ENCODE results near the gene SH3BP4. TPM values are rescaled to one million over a fixed set of nuclear protein-coding genes. Genes with fewer than 3 reads are reported as not detected.

SH3BP4 gene
- total and polyA plus RNA-seq, 4 donors, result 4.1 to 18.4 (median 12.2) TPM

DNA sequence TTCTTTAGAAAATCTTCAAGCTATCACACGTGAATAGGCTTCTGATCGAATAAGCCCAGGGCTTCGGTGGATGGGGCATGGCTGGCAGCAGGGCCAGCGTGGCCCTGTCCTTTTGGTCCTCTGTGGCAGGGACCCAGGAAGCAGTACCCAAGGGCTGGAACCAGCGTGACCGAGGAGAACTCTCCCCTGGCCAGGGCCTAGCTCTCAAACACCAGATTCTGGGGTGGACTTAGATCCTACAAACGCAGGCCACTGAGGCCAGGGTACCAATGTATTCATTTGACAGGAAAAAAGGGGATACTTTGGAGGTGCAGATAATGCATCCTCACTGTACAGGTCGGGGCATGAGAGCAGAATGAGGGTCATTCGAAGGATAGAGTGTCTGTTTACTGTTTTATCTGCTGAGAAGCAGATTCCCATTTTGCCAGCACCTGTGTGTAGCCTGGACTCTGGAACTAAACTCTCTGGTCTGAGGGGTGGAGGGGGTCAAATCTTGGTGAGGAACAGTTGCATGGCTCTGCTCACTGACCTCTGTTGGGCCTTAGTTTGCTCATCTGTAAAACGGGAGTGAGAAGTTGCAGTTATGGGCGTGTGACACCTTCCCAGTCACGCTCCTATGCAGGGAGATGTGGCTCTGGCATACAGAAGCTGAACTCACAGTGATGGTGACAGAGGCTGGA lies 51.4 kb downstream of the SH3BP4 start (continued):
- TF ChIP-seq YY1 (IDR thresholded peaks at IDR 0.05) (no peak), NR2F2 (IDR thresholded peaks at IDR 0.05) (no peak), RAD21 (IDR thresholded peaks at IDR 0.05) (no peak)

DNA sequence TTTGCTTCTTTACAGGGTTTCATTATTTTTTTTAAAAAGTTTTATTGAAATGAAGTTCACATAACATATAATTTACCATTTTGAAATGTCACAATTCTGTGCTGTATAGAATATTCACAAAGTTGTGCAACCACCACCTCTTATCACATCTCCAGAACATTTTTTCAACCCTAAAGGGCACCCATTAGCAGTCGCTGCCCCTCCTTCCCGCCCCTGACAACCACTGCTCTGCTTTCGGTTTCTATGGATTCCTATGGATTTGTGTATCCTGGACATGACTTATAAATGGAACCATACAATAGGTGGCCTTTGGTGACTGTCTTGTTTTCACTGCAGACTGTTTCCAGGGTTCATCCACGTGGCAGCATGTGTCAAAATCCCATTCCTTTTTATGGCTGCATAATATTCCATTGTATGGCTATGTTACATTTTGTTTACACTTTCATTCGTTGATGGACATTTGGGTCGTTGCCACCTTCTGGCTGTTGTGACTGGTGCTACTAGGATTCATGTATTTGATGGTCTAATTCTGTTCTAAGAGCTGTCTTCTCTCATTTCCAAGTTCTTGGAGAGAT lies 52.6 kb downstream of the SH3BP4 start:
- 79% methylated on average over 6 of the region's 6 CpGs for WGBS
- Histone ChIP-seq H3K4me1 (ENCODE audit: control insufficient read depth in 4 of 4, insufficient read depth in 4 of 4, low read length in 3 of 4) (peaks cover 46 to 86% (median 62%) of the 10 kb centered on the region in 4 donors), H3K4me3 (ENCODE audit: low read depth in 1 of 3, low read length in 3 of 3) (no peak overlapping the region), H3K27ac (ENCODE audit: low read depth in 1 of 2, low read length in 2 of 2) (no peak overlapping the region), H3K27me3 (ENCODE audit: control insufficient read depth in 4 of 4, insufficient read depth in 4 of 4, low read length in 3 of 4) (no peaks in the 10 kb centered on the region), H3K9me3 (ENCODE audit: control insufficient read depth in 4 of 4, low read length in 3 of 4) (no peaks in the 10 kb centered on the region), H3K9ac (ENCODE audit: low read depth in 1 of 2, low read length in 2 of 2) (no peak overlapping the region), H3K36me3 (ENCODE audit: control insufficient read depth in 4 of 4, insufficient read depth in 3 of 4, low read depth in 1 of 4, low read length in 3 of 4) (no peaks in the 10 kb centered on the region)
- DNase-seq (ENCODE audit: low spot score), result no peak
- TF ChIP-seq, protein P1, sequence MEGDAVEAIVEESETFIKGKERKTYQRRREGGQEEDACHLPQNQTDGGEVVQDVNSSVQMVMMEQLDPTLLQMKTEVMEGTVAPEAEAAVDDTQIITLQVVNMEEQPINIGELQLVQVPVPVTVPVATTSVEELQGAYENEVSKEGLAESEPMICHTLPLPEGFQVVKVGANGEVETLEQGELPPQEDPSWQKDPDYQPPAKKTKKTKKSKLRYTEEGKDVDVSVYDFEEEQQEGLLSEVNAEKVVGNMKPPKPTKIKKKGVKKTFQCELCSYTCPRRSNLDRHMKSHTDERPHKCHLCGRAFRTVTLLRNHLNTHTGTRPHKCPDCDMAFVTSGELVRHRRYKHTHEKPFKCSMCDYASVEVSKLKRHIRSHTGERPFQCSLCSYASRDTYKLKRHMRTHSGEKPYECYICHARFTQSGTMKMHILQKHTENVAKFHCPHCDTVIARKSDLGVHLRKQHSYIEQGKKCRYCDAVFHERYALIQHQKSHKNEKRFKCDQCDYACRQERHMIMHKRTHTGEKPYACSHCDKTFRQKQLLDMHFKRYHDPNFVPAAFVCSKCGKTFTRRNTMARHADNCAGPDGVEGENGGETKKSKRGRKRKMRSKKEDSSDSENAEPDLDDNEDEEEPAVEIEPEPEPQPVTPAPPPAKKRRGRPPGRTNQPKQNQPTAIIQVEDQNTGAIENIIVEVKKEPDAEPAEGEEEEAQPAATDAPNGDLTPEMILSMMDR (IDR thresholded peaks at IDR 0.05; ENCODE audit: low read depth, low read length, missing input control), result no peak
- TF ChIP-seq RXRA (IDR thresholded peaks at IDR 0.05) (no peak), TAF1 (conservative IDR thresholded peaks at IDR 0.05) (no peak)
- TF ChIP-seq, protein P2, sequence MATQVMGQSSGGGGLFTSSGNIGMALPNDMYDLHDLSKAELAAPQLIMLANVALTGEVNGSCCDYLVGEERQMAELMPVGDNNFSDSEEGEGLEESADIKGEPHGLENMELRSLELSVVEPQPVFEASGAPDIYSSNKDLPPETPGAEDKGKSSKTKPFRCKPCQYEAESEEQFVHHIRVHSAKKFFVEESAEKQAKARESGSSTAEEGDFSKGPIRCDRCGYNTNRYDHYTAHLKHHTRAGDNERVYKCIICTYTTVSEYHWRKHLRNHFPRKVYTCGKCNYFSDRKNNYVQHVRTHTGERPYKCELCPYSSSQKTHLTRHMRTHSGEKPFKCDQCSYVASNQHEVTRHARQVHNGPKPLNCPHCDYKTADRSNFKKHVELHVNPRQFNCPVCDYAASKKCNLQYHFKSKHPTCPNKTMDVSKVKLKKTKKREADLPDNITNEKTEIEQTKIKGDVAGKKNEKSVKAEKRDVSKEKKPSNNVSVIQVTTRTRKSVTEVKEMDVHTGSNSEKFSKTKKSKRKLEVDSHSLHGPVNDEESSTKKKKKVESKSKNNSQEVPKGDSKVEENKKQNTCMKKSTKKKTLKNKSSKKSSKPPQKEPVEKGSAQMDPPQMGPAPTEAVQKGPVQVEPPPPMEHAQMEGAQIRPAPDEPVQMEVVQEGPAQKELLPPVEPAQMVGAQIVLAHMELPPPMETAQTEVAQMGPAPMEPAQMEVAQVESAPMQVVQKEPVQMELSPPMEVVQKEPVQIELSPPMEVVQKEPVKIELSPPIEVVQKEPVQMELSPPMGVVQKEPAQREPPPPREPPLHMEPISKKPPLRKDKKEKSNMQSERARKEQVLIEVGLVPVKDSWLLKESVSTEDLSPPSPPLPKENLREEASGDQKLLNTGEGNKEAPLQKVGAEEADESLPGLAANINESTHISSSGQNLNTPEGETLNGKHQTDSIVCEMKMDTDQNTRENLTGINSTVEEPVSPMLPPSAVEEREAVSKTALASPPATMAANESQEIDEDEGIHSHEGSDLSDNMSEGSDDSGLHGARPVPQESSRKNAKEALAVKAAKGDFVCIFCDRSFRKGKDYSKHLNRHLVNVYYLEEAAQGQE (IDR thresholded peaks at IDR 0.05), result no peak
- TF ChIP-seq, protein P3, sequence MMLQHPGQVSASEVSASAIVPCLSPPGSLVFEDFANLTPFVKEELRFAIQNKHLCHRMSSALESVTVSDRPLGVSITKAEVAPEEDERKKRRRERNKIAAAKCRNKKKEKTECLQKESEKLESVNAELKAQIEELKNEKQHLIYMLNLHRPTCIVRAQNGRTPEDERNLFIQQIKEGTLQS (IDR thresholded peaks at IDR 0.05), result no peak

DNA sequence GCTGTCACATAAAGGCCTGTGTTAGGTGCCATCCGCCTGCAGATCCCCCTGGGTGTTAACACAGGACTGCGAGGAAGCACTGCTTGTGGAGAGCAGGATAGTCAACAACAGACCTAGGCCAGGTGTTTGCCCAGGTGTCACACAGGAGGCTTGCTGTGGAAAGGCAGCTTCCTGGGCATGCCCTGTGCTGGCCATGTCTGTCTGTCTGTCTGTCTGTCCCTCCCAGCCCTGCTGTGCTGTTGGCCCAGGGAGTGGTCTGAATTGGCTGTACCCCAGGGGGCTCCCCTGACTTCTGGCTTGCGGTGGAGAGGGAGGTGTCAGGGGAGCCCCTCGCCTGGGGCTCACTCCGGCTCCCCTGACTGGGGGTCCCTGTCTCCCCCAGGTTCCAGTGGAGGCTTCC lies 53.2 kb downstream of the SH3BP4 start:
- no peaks in the 10 kb centered on the region for H3K9me3 ChIP-seq (ENCODE audit: control insufficient read depth in 4 of 4, low read length in 3 of 4)
- no peak for TF ChIP-seq JUND (IDR thresholded peaks at IDR 0.05)
- no peak for TF ChIP-seq EGR1 (IDR thresholded peaks at IDR 0.05; ENCODE audit: low read depth in 2 of 2)
- TF ChIP-seq YY1 (IDR thresholded peaks at IDR 0.05), result no peak
- TF ChIP-seq, protein P1 (IDR thresholded peaks at IDR 0.05; ENCODE audit: low read depth, low read length, missing input control), result no peak
- TF ChIP-seq HNF4A (conservative IDR thresholded peaks at IDR 0.05), result no peak
- no peak for TF ChIP-seq NR2F2 (IDR thresholded peaks at IDR 0.05)
- no peak for TF ChIP-seq FOXA1 (IDR thresholded peaks at IDR 0.05)
- no peak for TF ChIP-seq FOXA2 (IDR thresholded peaks at IDR 0.05)
- no peak for TF ChIP-seq HNF4G (IDR thresholded peaks at IDR 0.05)
- TF ChIP-seq SP1 (IDR thresholded peaks at IDR 0.05), result no peak
- no peak for TF ChIP-seq GABPA (IDR thresholded peaks at IDR 0.05 in 1 of 2, conservative IDR thresholded peaks at IDR 0.05 in 1 of 2)
- no peak for TF ChIP-seq RAD21 (IDR thresholded peaks at IDR 0.05)
- no peak for TF ChIP-seq RXRA (IDR thresholded peaks at IDR 0.05)
- TF ChIP-seq, protein P2 (IDR thresholded peaks at IDR 0.05), result no peak
- H3K27me3 ChIP-seq (ENCODE audit: control insufficient read depth in 4 of 4, insufficient read depth in 4 of 4, low read length in 3 of 4), result no peaks in the 10 kb centered on the region
- no peak overlapping the region for H3K9ac ChIP-seq (ENCODE audit: low read depth in 1 of 2, low read length in 2 of 2)
- H3K4me3 ChIP-seq (ENCODE audit: low read depth in 1 of 3, low read length in 3 of 3), result no peak overlapping the region
- peak overlapping the region in 1 of 2 donors; percentile 44 for H3K27ac ChIP-seq (ENCODE audit: low read depth in 1 of 2, low read length in 2 of 2)
- no peak for DNase-seq (ENCODE audit: low spot score)
- no peaks in the 10 kb centered on the region for H3K36me3 ChIP-seq (ENCODE audit: control insufficient read depth in 4 of 4, insufficient read depth in 3 of 4, low read depth in 1 of 4, low read length in 3 of 4)
- H3K4me1 ChIP-seq (ENCODE audit: control insufficient read depth in 4 of 4, insufficient read depth in 4 of 4, low read length in 3 of 4), result peaks cover 41 to 85% (median 59%) of the 10 kb centered on the region in 4 donors
- WGBS, result 87% methylated on average over 5 of the region's 5 CpGs
